ENCODE measurements around the gene B4GALT6.

The B4GALT6 gene

DNA sequence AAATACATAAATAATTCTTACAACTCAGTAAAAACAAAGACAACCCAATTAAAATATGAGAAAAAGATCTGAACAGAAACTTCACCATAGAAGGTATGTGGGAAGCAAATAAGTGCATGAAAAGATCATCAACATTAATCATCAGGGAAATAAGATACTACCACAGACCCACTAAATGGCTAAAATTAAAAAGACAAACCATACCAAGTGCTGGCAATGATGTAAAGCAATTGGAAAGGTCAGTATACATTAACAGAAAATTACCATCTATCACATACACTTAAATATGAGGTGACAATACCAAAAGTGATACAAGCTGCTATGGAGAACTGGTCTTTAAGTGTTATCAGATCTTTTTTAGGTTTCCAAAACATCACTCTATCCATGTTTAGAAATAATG is 48.0 kb downstream of the B4GALT6 start:
- in situ Hi-C loops (cut with MboI; ENCODE audit: low sequenced_read_pairs), result no loop called here

GRCh38 chr18:31634331-31634713 is 50.1 kb downstream of the B4GALT6 start:
- in situ Hi-C loops (cut with MboI; ENCODE audit: low sequenced_read_pairs), result no loop called here

DNA sequence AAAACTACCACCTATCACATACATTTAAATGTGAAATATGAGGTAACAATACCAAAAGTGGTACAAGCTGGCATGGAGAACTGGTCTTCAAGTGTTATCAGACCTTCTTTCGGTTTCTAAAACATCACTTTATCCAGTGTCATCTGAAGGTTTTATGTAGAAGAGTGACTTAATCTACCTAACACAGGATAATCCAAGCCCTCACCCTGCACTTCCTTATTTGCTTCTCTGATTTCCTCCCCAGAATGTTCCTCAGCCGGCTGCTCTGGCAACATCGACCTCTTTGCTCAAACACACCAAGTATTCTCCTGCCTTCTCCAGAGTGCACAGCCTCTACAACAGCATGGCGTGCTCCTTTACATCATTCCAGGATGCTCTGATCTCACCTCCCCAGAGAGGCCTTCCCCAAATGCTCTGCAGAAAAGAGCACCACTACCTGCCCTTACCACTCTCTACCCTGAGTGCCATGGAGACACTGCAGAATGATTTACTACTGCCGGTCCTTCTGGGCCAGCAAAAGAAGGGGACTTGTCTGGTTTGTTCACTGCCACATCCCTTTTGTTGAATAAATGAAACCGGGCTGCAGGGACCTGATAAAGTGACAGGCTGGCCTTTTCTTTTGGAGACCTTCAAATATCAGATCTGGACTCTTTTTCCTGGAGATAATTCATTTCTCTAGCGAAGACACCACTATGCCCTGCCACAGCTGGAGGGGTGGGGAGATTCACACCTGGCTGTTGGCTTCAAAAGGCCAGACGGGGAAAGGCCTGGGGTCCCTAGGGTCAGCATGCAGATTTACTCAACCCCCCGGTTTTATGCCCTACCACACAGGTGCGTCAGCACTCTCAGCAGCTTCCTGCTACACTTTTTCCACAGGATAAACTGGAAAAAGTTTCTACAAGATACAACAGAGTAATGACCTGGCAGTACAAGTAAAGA is 50.7 kb downstream of the B4GALT6 start:
- in situ Hi-C loops (cut with MboI; ENCODE audit: low sequenced_read_pairs), result no loop called here

DNA sequence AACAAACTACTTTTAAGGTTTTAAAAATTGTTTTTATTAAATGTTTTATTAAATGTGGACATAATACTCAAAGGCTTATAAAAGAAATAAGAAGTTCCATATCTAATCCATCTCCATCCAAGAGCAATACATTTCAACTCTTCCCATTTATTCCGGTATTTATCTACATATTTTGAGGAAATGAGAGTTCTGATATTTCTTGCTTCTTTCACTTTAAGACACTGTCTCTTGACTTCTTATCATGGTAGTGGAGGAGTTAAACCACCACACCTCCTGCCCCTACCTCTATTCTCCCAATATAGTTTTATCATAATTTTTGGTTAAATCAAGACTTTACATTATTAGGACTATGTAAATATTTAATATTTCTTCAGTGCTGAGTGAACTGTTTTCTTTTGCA is 52.0 kb downstream of the B4GALT6 start:
- in situ Hi-C loops (cut with MboI; ENCODE audit: low sequenced_read_pairs), result no loop called here

DNA sequence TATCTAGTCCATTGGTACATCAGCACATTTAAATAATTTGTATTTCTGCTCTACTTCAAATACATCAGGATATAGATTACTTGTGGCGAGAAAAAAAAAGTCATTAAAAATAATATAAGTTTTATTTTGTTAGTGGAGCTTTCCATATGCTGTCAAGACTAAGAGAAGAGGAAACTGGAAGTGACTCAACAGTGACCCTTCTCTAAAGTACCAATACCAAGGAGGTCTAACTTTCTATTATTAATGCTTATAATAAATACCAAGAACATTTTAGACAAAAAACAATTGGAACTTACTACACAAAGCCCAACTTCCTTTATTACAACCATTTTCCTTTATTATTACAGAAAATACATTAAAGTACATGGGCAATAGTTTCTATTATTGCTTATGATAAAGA is 52.9 kb downstream of the B4GALT6 start:
- in situ Hi-C loops (cut with MboI; ENCODE audit: low sequenced_read_pairs), result no loop called here

- in situ Hi-C loops (cut with MboI; ENCODE audit: low sequenced_read_pairs), result no loop called here
These were observed 53.8 kb downstream of the B4GALT6 start for GRCh38 chr18:31630549-31630948.

- in situ Hi-C loops (cut with MboI; ENCODE audit: low sequenced_read_pairs), result no loop called here
These were observed 58.0 kb downstream of the B4GALT6 start for GRCh38 chr18:31626409-31626808.

- in situ Hi-C loops (cut with MboI; ENCODE audit: low sequenced_read_pairs), result no loop called here
These were observed 59.3 kb downstream of the B4GALT6 start for GRCh38 chr18:31624892-31625640.

DNA sequence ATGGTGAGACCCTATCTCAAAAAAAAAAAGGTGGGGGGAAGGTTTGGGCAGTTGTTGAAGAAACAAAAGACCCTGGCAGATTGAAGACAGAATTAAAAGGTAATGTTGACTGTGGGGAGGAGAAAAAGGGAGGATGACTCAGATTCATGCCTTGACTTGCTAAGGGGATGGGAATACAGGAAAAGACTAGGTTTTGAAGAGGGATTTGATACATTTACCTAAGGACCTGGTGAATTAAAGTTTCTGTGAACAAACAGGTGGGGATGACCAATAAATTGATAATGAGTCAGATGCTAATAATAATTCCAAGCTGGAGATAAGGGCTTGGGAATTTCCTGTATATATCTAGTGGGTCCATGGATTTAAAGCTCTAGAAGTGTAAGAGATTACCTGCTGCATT is 65.1 kb downstream of the B4GALT6 start:
- in situ Hi-C loops (cut with MboI; ENCODE audit: low sequenced_read_pairs), result no loop called here

- in situ Hi-C loops (cut with MboI; ENCODE audit: low sequenced_read_pairs), result no loop called here
These were observed 65.6 kb downstream of the B4GALT6 start for GRCh38 chr18:31618801-31619200.

GRCh38 chr18:31617031-31617717 is 67.2 kb downstream of the B4GALT6 start:
- in situ Hi-C loops (cut with MboI; ENCODE audit: low sequenced_read_pairs), result no loop called here

- in situ Hi-C loops (cut with MboI; ENCODE audit: low sequenced_read_pairs), result no loop called here
These were observed 67.8 kb downstream of the B4GALT6 start for GRCh38 chr18:31616586-31616985.

- in situ Hi-C loops (cut with MboI; ENCODE audit: low sequenced_read_pairs), result no loop called here
These were observed 70.3 kb downstream of the B4GALT6 start for GRCh38 chr18:31614044-31614443.

- in situ Hi-C loops (cut with MboI; ENCODE audit: low sequenced_read_pairs), result no loop called here
These were observed 72.3 kb downstream of the B4GALT6 start for GRCh38 chr18:31612124-31612523.

DNA sequence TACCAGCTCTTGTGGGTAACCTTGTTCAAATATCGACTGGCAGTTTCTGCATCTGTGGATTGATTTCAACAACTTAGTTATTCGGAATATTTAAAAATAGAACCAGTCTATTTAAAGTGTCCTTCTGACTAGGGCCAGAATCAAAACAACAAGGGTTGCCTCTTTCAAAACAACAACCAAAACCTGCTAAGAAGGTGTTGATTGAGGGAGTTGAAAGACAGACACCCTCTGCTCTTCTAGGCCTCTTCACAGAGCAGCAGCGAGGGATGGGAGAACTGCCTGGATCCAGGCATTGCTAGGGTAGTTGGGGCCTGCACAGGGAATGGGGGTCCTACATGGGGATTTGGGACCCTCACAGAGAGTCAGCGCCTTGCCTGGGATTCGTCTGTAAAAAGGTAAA is 72.9 kb downstream of the B4GALT6 start:
- in situ Hi-C loops (cut with MboI; ENCODE audit: low sequenced_read_pairs), result no loop called here

GRCh38 chr18:31610286-31611205 is 73.8 kb downstream of the B4GALT6 start:
- in situ Hi-C loops (cut with MboI; ENCODE audit: low sequenced_read_pairs), result no loop called here

DNA sequence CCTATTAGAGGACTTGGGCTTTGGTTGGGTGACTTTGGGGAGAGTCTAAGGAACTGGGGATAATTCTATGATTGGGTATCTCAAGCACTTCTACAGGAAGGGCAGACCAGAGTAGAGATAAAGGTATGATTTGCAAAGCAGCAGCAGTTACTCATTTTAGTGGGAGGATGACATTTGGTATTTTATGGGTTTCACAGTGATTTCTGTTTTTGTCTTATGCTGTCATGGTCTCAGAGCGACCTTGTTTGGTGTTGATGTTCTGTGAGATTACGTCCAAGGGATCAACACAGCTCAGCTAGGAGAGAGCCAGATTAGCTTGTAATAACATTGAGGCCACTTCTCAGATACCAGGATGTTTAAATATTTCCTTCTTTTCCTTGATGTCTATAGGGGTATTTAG is 74.5 kb downstream of the B4GALT6 start:
- in situ Hi-C loops (cut with MboI; ENCODE audit: low sequenced_read_pairs), result no loop called here

- in situ Hi-C loops (cut with MboI; ENCODE audit: low sequenced_read_pairs), result no loop called here
These were observed 77.0 kb downstream of the B4GALT6 start for GRCh38 chr18:31607384-31607783.

GRCh38 chr18:31606265-31606664 is 78.1 kb downstream of the B4GALT6 start:
- in situ Hi-C loops (cut with MboI; ENCODE audit: low sequenced_read_pairs), result no loop called here

DNA sequence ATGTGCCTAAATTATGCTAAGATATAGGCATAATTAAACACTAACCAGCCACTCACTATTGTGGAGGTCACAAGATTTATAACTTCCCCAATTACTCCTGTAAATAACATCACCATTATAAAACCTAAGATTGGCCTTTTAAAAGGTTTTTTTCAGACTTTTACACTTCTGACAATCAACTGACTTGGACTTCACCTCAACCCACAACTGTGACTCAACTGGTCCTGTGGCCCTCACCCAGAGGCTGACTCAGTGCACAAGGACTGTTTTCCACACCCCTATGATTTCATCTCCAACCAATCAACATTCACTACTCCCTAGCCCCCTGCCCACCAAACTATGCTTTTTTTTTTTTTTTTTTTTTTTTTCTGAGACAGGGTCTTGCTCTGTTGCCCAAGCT is 81.1 kb downstream of the B4GALT6 start:
- in situ Hi-C loops (cut with MboI; ENCODE audit: low sequenced_read_pairs), result no loop called here

Data from hTERT RPE-1 (cell line).